ENCODE data around the gene NAV2. TPM values are rescaled to one million over a fixed set of nuclear protein-coding genes. Genes with fewer than 3 reads are reported as not detected.

Gene NAV2
- total RNA-seq, 1 experiment from 2014 or later: 46.3 TPM

DNA sequence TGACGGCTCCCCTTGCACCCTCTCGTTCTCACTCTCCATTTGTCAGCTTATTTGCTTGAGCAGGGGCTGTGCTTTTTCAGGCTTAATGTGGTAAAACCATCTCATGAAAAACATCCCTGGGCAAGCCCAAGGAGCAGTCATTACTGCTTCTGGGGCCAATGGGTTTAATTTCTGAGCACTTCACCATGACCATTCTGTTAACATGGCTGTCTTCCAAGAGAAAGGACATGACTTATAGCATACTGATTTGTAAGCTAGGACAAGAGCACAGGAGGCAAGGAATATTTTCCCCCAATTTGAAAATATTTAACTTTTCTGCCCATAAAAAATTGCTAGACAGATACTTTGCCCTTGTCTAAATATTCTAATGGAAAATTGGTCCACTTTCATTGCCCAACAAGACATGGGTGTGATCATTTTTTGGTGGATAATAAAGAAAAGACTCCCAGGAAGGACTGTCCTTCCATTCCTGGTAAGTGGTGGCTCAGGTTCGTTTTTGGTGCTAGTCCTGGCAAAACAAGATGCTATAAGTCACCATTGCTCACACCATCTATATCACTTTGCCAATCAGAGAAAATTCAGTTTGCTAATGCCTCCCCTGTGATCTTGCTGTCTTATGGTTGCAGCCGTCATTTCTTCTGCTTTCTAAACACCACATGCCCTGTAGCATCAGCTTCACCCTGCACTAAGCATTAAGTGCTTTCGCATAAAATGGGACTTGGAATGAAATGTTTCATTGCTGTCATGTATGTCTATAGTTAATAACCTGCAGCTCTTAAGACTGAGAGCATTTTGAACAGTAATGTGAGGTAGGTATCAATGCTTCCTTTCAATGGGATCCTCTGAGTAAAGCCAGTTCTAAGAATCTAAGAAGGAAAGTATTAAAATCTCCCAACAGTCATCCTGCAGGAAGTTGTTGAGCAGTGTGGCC lies 339.1 kb downstream of the NAV2 start:
- peak overlapping the region; percentile 12 for H3K4me2 ChIP-seq (ENCODE audit: insufficient read depth, insufficient read length, low read length)
- TF ChIP-seq, protein P1, sequence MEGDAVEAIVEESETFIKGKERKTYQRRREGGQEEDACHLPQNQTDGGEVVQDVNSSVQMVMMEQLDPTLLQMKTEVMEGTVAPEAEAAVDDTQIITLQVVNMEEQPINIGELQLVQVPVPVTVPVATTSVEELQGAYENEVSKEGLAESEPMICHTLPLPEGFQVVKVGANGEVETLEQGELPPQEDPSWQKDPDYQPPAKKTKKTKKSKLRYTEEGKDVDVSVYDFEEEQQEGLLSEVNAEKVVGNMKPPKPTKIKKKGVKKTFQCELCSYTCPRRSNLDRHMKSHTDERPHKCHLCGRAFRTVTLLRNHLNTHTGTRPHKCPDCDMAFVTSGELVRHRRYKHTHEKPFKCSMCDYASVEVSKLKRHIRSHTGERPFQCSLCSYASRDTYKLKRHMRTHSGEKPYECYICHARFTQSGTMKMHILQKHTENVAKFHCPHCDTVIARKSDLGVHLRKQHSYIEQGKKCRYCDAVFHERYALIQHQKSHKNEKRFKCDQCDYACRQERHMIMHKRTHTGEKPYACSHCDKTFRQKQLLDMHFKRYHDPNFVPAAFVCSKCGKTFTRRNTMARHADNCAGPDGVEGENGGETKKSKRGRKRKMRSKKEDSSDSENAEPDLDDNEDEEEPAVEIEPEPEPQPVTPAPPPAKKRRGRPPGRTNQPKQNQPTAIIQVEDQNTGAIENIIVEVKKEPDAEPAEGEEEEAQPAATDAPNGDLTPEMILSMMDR (conservative IDR thresholded peaks at IDR 0.05): no peak
- H3K27me3 Mint-ChIP-seq (ENCODE audit: low read depth): no peaks in the 10 kb centered on the region
- no peak overlapping the region for H3K23ac ChIP-seq (ENCODE audit: insufficient read length, low read depth, low read length)
- H3K9me3 Mint-ChIP-seq: no peaks in the 10 kb centered on the region
- H4K8ac ChIP-seq (replicated peaks; ENCODE audit: insufficient read length, low read depth, low read length): no peak overlapping the region
- no peak for DNase-seq
- H3K27me3 ChIP-seq (ENCODE audit: insufficient read depth, low read length): no peaks in the 10 kb centered on the region
- peak overlapping the region in 2 of 3 experiments; percentile 36 to 78; a peak in 4 of 7 replicates for H3K27ac Mint-ChIP-seq
- H3K14ac ChIP-seq (ENCODE audit: insufficient read depth, low read length): no peak overlapping the region
- H4K5ac ChIP-seq (ENCODE audit: insufficient read length, low read depth, low read length): no peak overlapping the region
- no peak overlapping the region for H2AK5ac ChIP-seq (ENCODE audit: insufficient read length, low read length)
- no peak overlapping the region for H2BK5ac ChIP-seq (ENCODE audit: insufficient read length, low read length)
- H3K18ac ChIP-seq (ENCODE audit: insufficient read length, low read depth, low read length): no peak overlapping the region
- no peak overlapping the region for H2AFZ ChIP-seq (ENCODE audit: low read length)
- H3K36me3 Mint-ChIP-seq (ENCODE audit: insufficient read depth in 1 of 3, low read depth in 3 of 3): peaks cover 51 to 71% (median 66%) of the 10 kb centered on the region in 3 experiments; a peak in 6 of 7 replicates
- H2BK12ac ChIP-seq (ENCODE audit: insufficient read length, low read depth, low read length): no peak overlapping the region
- no peak overlapping the region for H3K4me3 Mint-ChIP-seq
- WGBS (ENCODE audit: extremely low coverage, insufficient read length, low lambda C conversion rate): no CpG with 5 or more reads among the region's 5 CpGs
- H3K4me1 ChIP-seq (ENCODE audit: insufficient read depth, low read length): peaks cover 16% of the 10 kb centered on the region; the same call in 1 of the 2 replicates
- no peaks in the 10 kb centered on the region for H3K79me2 ChIP-seq (ENCODE audit: insufficient read depth, low read length)
- H3K27ac ChIP-seq (ENCODE audit: insufficient read length, low read depth, low read length): peak overlapping the region; percentile 25
- no peak overlapping the region for H2BK20ac ChIP-seq (ENCODE audit: low read depth, low read length, poor library complexity, severe bottlenecking)
- H3K9me3 ChIP-seq (ENCODE audit: control insufficient read depth, low read depth, low read length): no peaks in the 10 kb centered on the region
- no peak overlapping the region for H3K4ac ChIP-seq (ENCODE audit: low read depth, low read length)
- H2BK120ac ChIP-seq (ENCODE audit: low read depth, low read length, poor library complexity, severe bottlenecking): no peak overlapping the region
- H3T11ph ChIP-seq (ENCODE audit: low read length): no peak overlapping the region
- peaks cover 32 to 40% of the 10 kb centered on the region in 2 experiments for H3K4me1 Mint-ChIP-seq
- no peaks in the 10 kb centered on the region for H4K20me1 ChIP-seq (ENCODE audit: control insufficient read depth, insufficient read depth, insufficient read length)
- H3K79me1 ChIP-seq (ENCODE audit: insufficient read depth, low read depth, low read length, poor library complexity, severe bottlenecking): no peaks in the 10 kb centered on the region
- no peak overlapping the region for H4K91ac ChIP-seq (ENCODE audit: insufficient read length, low read depth, low read length)
- H3K23me2 ChIP-seq (ENCODE audit: insufficient read length, low read depth, low read length, poor library complexity, severe bottlenecking): no peaks in the 10 kb centered on the region
- no peak overlapping the region for H3K9ac ChIP-seq (ENCODE audit: extremely low read depth, insufficient read length, low read length)
- H2BK15ac ChIP-seq (ENCODE audit: low read depth, low read length): no peak overlapping the region
- H3K56ac ChIP-seq (ENCODE audit: insufficient read length, low read depth, low read length): no peak overlapping the region
